DMS 273 (cell line): Measurements from ENCODE around the gene KRT36.

ENCODE experiments used
- DNase-seq: peaks from one replicate; lab custom pipeline; 2025; ENCODE audit not compliant: unreplicated experiment; lab: John Stamatoyannopoulos, UW

Gene KRT36

DNA sequence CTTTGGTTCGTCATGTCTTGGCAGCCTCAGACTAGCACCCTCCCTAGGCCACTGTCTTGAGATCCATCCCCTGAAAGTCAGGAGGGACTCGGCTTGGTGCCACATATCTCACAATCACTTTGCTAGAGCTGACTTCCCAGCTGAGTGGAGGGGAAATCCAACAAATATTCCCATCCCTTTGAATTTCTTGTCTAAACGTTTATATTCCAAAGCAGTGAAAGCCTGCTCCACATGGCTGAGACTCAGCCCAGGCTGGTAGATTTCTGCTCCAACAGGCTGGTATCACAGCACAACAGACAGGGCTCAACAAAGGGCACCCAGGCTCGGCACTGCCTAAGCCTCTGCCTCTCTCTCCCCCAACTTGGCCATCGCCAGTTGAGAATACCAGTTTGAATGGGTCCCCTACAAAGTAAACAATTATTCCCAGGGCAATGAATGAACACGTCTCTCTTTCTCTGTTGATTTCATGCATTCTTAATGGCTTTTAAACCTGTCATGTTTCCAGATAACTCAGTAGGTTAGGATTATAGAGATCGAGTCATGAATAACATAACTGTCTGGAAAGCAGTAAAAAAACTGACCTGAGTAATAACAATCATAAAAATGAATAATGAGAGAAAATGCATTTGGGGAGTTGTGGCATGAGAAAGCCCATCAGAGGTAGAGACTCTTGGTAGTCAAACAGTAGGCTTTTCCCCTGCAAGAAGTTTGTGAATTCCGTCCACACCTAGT is 14.7 kb upstream of the KRT36 start:
- DNase-seq: no peak

DNA sequence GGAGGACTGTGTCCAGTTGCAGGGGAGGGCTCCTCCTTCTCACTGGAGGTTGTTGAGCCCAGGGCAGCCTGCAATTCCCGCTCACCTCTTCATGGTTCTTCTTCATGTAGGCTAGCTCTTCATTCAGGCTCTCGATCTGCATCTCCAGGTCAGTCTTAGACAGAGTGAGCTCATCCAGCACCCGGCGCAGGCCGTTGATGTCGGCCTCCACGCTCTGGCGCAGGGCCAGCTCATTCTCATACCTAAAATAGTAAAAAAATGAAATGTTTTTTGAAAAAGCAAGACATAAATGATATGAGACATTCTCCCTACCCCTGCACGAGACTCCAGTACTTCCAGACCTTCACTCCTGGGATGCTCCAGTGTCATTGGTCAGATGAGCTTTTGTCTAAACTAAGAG is 13.5 kb upstream of the KRT36 start:
- no peak for DNase-seq

- DNase-seq: no peak
Measured at GRCh38 chr17:41500131-41500911, 10.6 kb upstream of the KRT36 start.

DNA sequence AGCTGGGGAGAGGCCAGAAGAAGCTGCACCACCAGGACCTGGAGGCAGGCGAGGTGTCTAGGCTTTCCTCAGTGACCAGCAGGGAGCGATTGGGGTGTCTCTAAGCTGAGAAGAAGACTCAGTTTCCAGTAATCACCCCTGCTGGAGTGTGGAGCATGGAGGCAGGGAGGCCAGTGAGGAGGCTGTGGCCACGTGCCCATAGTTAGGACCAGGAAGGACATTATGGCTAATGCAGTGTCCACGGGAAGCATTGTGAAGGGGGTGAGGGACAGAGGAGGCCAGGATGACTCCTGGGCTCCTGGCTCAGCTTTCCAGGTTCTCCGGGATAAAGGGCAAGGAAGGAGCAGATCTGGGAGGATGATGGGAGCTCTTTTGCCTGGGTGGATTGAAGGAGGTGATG is 10.0 kb upstream of the KRT36 start:
- DNase-seq: no peak

DNA sequence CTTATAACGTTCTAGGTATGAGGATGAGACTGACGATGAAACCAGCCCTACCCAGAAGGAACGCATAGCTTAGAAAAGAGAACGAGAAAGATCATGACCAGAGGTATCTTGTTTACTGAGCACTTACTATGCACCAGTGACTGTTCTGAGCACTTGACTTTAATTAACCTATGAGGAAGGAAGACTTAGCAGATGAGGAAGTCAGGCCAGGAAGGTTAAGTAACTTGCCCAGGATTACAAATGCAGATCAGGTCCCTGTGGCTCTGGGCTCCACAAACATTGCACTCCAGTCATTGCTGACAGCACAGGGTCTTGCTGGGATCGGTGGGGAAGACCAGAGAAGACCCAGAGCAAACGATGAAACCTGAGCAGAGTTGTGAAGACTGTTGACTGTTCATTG is 8.6 kb upstream of the KRT36 start:
- DNase-seq: no peak

DNA sequence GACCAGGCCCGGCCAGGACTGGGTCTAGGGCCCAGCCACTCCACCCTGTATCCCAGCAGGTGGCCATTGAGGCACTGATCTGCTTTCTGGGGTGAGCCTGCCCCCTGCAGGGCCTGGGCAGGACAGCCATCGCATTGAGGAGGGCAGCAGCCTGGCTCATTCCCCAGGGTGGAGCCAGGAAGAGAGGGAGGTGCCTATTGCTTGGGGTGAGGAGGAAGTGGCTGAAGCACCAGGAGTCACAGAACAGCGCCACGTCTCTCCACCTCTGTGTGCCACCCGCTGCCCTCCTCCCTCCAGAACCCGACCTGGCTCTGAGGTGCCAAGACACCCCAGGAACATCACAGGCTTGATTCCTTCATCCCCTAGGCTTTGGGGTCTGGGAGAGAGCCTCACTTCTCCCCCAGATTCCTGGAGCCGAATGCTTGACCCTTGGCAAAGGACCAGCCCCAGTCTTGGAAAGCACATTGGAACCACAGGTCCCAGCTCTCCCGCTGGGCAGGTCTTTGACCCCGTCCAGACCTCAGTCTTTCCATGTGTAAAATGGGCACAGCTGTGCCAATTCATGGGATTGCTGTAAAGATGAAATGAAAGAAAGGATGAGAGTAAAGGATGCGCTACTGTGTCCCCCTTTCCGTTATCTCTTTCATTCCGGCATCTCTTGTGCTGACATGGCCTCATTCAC is 7.2 kb upstream of the KRT36 start:
- DNase-seq: peak; percentile 86

DNA sequence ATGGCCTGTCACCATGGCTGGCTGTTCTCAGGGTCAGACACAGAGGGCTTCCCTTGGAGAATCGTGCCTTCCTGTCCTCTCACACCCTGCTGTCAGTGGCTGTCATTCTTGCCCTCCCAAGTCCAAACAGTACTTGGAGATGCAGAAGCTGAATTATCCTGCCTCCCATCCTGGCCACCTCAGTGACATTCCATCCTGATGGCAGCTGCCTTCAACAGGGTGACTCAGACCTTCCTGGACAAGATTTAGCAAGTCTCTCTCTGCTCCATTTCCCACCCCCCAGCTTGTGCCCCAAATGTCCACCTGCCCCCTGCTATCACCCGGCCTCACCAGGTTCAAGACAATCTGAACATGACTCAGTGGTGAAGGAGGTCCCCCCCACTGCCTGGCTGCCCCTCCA is 4.8 kb upstream of the KRT36 start:
- DNase-seq: no peak

DNA sequence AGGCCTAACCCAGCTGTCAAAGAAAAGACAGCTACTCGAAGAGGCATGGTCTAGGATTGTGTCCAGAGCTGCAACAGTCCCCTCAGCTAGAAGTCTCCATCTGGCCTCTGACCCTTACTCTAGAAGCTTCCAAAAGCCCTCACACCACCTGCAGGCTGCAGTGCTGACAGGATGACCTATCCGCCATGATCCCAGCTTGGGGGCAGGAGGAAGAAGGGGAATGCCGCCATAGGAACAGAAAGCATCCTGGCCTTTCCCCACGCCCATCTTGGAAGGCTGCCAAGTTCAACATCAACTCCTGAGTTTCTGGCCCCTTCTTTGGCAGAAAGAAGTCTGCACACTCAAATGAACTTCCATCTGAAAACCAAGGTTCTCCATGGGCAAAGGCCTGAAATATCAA is 3.1 kb upstream of the KRT36 start:
- peak; percentile 67 for DNase-seq

DNA sequence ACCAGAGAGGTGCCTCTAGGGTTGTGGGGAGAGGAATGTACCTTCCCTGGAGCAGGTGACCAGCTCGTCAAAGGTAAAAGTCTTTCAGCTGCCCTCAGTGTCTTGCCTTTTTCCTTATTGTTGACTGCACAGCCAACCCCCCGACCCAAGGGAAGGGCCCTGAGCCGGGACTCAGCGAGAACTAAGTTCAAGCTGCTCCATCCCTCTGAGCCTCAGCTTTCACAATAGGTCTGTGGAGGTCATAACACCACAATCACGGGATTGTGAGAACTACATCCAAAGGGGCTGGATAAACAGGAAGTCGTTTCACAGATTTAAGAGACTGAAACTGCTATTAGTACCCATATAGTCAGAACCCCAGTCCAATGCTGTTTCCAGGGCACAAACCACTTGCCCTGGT is 2.6 kb upstream of the KRT36 start:
- DNase-seq: no peak

GRCh38 chr17:41491476-41491875 is 1.8 kb upstream of the KRT36 start:
- DNase-seq: no peak

DNA sequence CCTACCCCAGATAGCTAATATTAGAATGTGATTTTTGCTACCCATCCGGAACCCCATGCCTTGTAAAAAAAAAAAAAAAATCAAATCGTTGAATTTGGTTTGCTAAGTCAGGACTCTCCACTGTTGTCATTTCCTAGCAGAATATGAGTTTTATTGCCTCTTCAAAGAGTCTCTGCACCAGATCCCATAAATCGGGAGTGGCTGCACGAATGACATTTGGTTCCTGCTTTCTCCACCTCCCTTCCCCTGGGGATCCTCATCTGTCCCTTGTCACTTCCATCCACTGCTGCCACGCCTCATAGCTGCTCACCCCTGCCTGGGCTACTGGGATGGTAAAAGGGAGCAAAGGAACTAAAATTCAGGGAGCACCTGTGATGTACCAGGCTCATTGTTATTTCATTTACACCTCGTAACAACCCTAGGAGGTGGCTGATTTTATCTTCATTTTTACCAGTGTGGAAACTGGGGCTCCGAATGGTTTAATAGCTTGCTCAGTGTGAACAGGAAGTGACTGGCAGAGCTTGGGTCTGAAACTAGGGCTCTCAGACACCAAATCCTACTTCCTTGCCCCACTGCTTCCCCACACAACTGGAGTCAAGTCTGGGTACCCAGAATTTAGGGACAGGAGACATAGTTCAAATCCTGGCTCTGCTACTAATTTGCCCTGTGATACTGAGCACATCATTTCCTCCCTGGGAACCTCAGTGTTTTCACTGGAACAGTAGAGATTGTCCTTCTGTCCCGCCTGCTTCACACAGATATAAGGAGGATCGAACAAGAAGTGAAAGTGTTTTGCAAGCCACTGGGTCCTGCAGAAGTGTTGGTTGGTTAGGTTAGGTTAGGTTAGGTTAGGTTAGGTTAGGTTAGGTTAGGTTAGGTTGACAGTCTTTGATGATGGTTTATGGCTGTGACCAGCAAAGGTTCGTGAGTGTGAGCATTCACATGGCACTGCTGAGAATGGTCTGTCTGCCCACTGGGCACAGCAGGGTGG is 585 bp upstream of the KRT36 start:
- DNase-seq: no peak

DNA sequence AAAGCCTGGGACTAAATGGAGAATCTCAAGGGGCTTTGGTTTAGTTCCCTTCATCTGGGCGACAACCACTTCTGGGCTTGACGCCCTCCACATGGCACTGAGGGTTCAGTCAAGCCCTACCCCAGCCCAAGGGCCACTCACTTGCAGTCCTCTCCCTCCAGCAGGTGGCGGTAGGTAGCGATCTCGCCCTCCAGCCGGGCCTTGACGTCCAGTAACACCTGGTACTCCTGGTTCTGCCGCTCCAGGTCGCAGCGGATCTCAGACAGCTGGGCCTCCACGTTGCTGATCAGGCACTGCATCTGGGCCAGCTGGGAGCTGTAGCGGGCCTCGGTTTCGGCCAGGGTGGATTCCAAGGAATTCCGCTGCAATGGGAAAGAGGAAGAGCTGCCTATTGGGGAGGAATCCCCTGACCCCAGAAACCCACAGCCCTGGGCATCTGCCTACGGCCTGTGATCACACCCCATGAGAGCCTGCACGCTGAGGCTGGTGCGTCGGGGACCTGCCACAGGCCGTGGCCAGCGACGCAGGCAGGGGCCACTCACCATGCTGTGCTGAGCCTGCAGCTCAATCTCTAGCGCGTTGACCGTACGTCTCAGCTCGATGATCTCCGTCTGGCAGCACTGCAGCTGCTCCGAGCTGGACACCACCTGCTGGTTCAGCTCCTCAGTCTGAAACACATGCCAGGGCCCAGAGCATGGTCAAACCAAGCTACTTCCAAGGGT is 2.7 kb downstream of the KRT36 start:
- DNase-seq: peak; percentile 49

DNA sequence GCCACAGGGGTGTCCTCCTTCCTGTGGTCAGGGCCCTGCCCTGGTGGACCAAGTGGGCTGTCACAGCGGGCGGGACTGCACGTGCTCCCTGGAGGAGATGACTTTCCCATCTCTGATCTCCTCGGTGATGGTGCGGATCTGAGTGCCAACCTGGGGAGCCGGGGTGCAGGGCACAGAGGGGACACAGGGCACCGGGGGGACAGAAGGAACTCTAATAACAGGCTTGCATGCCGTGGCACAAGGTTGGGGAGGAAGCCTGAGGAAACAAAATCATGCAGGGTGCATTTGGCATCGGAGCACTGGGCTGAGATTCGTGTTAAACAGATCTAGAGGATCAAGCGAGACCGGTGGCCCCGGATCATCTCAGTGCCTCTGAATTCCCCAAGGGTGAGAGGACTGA is 3.4 kb downstream of the KRT36 start:
- no peak for DNase-seq

GRCh38 chr17:41484920-41485904 is 4.5 kb downstream of the KRT36 start:
- DNase-seq: no peak

DNA sequence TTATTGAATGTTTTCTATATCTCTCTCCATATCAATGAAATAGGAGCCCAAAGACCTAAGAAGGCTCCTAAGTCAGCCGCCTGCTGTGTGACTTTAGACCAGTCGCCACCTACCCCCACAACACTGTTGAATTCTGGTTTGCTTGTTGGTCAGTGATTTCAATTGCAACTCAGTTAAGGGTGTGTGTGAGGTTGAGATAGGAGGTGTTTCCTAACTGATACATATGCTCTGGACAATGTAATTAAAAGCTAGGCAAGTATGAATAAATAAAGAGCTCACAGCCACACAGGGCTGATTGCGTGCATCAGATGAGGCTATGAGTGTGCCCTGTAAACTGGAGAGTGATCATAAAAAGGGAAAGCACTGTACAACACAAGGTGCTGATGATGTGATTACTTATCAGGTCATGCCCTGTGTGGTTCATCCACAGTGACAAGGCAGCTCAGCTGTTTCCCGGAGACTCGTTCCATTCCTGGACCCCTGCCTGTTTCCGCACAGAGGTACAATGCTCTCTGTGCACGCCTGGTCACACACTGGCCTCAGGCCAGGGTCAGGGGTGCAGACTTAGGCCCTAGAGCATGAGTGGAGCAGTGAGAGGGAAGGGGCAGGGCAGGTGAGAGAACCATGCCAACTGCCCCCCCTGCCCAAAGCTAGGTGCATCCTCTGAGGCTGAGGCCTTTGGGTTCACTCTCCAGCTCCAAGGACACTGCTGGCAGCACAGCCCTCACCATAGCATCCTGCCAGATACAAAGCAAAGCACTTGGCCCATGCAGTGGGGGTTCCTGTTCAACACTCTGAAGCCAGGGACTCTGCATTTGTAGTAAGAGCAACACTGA is 5.5 kb downstream of the KRT36 start:
- DNase-seq: no peak

DNA sequence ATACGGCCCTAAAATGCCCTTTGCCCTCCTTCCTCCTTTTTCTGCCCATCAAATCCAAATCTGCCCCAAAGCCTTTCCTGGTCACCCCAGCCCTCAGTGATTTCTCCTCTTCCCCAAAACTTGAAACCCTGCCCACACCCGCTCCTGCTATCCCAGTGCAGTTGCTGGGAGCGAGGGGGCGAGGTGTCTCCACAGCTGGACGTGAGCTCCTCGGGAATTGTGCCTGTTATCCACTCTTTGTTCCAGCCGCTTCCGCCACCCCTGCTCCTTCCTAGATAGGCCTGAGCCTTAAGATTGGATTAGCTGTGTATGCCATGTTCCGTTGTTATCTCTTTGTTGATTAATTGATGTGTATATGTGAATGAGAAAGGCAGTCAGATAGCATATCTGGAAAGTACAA is 6.2 kb downstream of the KRT36 start:
- DNase-seq: no peak

DNA sequence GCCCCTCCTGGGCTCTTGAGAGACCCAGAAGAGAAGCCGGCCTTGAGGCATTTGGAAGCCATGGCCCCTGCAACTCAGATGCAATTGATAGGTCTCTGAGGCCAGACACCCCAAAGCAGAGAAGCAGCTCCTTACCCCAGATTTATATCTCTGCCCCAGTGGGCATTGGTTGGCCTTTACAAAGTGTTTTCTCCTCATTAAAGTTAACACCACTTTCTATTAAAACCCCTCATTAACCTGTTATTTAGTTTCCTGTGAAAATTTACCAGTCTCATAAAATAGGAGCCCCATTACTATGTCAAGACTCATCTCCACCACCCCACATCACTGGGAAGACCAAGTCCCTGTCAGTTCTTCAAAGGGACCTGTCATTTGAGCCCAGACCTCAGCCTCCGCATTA is 8.7 kb downstream of the KRT36 start, which contains the start of gene KRT35:
KRT35 (minus strand) TSS at position 116 of the 400 bp plus-strand sequence; CDS start at position 62, 54 bp downstream.
- DNase-seq: no peak

DNA sequence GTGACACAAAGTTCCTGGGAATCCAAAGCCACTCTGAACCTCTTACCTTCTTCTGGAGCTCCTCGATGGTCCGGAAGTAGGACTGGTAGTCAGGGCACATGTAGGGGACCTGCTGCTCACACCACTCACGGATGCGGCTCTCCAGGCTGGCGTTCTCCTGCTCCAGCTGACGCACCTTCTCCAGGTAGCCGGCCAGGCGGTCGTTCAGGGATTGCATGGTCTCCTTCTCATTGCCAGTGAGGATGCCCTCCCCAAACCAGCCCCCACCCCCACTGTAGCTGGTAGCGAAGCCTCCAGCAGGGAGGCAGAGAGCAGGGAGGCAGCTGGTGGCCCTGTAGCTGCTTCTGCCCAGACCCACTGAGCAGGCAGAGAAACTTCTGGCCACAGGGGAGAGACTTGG is 9.1 kb downstream of the KRT36 start:
- DNase-seq: no peak
